ENCODE data around the gene EDN1. TPM values are rescaled to one million over a fixed set of nuclear protein-coding genes. Genes with fewer than 3 reads are reported as not detected.
A peak's percentile ranks its signal among the peaks of the same experiment; 100 is the strongest.

EDN1 gene
- total and polyA plus RNA-seq, 2 of the 13 experiments (the other 11 are each of a cell fraction or from before 2014, with no cell fraction given), result 0.15 to 1.2 TPM

- TF ChIP-seq IKZF5 (CRISPR knock-in tag; IDR thresholded peaks at IDR 0.05), result 0 out of 2 replicates have a peak, but pooled peaks have one; percentile 47
- 0 out of 2 replicates have a peak, but pooled peaks have one; percentile 11 for TF ChIP-seq FOXK1 (CRISPR knock-in tag; IDR thresholded peaks at IDR 0.05; ENCODE audit: borderline replicate concordance, low read depth)
- TF ChIP-seq RBFOX2 (IDR thresholded peaks at IDR 0.05; ENCODE audit: low read depth, low read length), result no peak
- no peak for TF ChIP-seq ZNF232 (CRISPR knock-in tag; IDR thresholded peaks at IDR 0.05; ENCODE audit: borderline replicate concordance)
- peak; percentile 20; the same call in 1 of the 2 replicates for TF ChIP-seq ELF1 (CRISPR knock-in tag; IDR thresholded peaks at IDR 0.05)
- 0 out of 2 replicates have a peak, but pooled peaks have one; percentile 29 for TF ChIP-seq ZNF501 (CRISPR knock-in tag; IDR thresholded peaks at IDR 0.05)
- TF ChIP-seq NRL (CRISPR knock-in tag; IDR thresholded peaks at IDR 0.05; ENCODE audit: borderline replicate concordance), result no peak
- 0 out of 2 replicates have a peak, but pooled peaks have one; percentile 33 for TF ChIP-seq HNF4A (CRISPR knock-in tag; IDR thresholded peaks at IDR 0.05)
- no peak for TF ChIP-seq TP53 (CRISPR knock-in tag; conservative IDR thresholded peaks at IDR 0.05)
- no peak for TF ChIP-seq ZNF772 (CRISPR knock-in tag; IDR thresholded peaks at IDR 0.05)
- no peak for TF ChIP-seq SOX6 (IDR thresholded peaks at IDR 0.05)
- peak; percentile 61 for TF ChIP-seq SOX6 (CRISPR knock-in tag; IDR thresholded peaks at IDR 0.05)
- TF ChIP-seq NFIC (IDR thresholded peaks at IDR 0.05; ENCODE audit: low read length), result peak; percentile 45; the same call in 1 of the 2 replicates
- no peak for TF ChIP-seq ZNF704 (CRISPR knock-in tag; IDR thresholded peaks at IDR 0.05; ENCODE audit: borderline replicate concordance)
- no peak; the same call in 1 of the 2 replicates for TF ChIP-seq TFE3 (CRISPR knock-in tag; IDR thresholded peaks at IDR 0.05)
- TF ChIP-seq GZF1 (CRISPR knock-in tag; IDR thresholded peaks at IDR 0.05), result no peak
- 0 out of 2 replicates have a peak, but pooled peaks have one; percentile 10 for TF ChIP-seq HDAC2 (CRISPR knock-in tag; IDR thresholded peaks at IDR 0.05)
- no peak for TF ChIP-seq NFYB (CRISPR knock-in tag; IDR thresholded peaks at IDR 0.05)
- peak; percentile 86 for TF ChIP-seq ELF3 (CRISPR knock-in tag; IDR thresholded peaks at IDR 0.05)
- TF ChIP-seq ZBTB43 (CRISPR knock-in tag; conservative IDR thresholded peaks at IDR 0.05), result peak; percentile 7; the same call in 1 of the 2 replicates
- TF ChIP-seq ATF2 (CRISPR knock-in tag; IDR thresholded peaks at IDR 0.05), result peak; percentile 71; the same call in 1 of the 2 replicates
- TF ChIP-seq FOXK2 (IDR thresholded peaks at IDR 0.05), result no peak
- TF ChIP-seq TARDBP (CRISPR knock-in tag; IDR thresholded peaks at IDR 0.05), result peak; percentile 21; the same call in 1 of the 2 replicates
- no peak for TF ChIP-seq ZNF644 (CRISPR knock-in tag; IDR thresholded peaks at IDR 0.05; ENCODE audit: low read depth)
- no peak for TF ChIP-seq HMG20A (CRISPR knock-in tag; IDR thresholded peaks at IDR 0.05; ENCODE audit: borderline replicate concordance)
Measured at GRCh38 chr6:12331951-12332749, 42.0 kb downstream of the EDN1 start (continued).
